A204.1 (cell line): ENCODE data around the gene ERI3.

Experiments used
- FAIRE-seq: peaks from 2 replicates; lab custom pipeline; 2012; peaks lifted over from hg19 to GRCh38; lab: Jason Lieb, UNC

ERI3 gene

DNA sequence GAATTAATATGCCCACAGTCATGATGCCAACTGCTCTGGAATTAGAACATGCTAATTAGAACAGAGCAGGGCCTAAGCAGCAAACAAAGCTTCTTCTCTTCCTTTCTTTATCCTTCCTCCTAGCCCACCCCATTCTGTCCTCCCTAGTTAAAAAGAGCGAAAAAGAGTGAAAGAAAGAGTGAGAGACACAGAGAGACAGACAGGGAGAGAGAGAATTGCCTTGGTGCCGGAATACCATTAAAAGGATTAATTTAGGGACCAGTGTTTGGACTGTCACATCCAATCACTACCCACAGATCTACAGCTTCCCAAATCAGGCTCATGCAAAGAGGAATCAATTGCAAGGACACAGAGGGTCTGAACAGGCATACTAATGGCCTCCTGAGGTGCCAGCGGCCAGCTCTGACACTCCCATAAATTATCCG is 7.0 kb downstream of the ERI3 start:
- no peak for FAIRE-seq

GRCh38 chr1:44347280-44347679 is 7.8 kb downstream of the ERI3 start:
- no peak for FAIRE-seq

- FAIRE-seq, result no peak
Observed at GRCh38 chr1:44346878-44347277, 8.2 kb downstream of the ERI3 start.

DNA sequence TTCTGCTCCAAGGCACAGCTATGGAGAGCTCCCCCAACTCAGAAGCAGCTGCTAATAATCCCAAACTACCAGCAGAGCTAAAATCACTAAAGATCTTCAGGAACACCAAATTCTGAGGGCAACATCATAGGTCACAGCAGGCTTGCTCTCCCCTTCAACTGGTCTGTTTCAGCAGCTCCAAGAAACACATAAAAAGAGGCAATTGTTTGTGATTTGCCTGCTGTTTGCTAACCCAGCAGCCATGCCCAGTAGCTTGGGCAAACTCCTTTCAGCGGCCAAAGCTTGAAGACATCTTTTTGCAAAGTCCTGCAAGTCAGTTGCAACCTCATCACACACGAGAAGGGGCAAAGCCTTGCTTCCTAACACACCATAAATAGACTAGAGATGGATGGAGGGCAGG is 8.9 kb downstream of the ERI3 start:
- no peak for FAIRE-seq

GRCh38 chr1:44345187-44345775 is 9.8 kb downstream of the ERI3 start:
- FAIRE-seq, result no peak

DNA sequence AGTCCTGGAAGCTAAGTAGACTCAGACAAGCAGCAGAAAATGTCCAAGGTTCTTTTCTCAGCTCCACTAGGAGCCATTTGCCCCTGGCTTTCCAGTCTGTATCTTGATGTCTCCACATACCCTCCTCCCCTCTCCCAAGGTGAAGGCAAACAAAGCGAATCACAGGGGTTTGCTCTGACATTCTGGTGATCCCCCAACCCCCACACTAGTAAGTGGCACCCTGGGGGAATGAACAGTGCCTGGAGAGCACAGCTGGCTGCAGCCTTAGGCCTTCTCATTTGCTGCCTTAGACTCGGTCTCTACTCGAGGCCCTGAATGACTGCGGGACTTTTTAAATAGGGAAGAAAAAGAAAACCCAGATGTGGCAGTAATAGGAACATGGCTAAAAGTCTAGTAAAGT is 15.3 kb downstream of the ERI3 start:
- FAIRE-seq, result no peak

- FAIRE-seq, result no peak
Observed at GRCh38 chr1:44338136-44338535, 16.9 kb downstream of the ERI3 start.

GRCh38 chr1:44336668-44337067 is 18.4 kb downstream of the ERI3 start:
- no peak for FAIRE-seq

DNA sequence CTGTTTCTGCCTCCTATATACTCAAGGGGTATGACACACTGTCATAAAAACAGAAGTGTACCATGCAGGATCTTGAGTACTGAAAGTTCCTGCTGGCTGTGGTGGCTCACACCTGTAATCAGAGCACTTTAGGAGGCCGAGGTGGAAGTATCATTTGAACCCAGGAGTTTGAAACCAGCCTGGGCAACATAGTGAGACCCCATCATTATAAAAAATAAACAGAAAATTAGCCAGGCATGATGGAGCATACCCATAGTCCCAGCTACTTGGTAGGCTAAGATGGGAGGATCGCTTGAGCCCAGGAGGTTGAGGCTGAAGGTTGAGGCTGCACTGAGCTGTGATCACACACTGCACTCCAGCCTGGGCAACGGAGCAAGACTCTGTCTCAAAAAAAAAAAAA is 20.1 kb downstream of the ERI3 start:
- FAIRE-seq, result no peak

GRCh38 chr1:44333376-44333775 is 21.7 kb downstream of the ERI3 start:
- FAIRE-seq, result no peak

- FAIRE-seq, result no peak
Observed at GRCh38 chr1:44332505-44332904, 22.6 kb downstream of the ERI3 start.

DNA sequence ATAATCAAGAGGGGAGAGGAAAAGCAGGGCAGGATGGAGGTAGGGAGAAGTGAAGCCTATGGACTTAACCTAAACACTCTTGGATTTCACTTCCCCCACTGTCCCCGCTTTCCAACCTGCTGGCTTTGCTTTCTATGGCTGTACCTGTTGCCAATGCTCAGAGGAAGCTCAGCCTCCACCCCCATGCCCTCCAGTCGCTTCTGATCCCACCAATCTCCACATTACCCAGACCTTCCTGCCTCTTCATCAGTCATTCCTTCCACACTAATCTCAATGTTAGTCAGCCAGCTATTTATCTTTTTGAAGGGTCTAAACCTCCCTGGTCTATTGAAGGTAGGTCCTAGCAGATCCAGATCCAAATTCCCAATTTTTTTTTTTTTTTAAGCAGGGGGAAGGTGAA is 24.1 kb downstream of the ERI3 start:
- no peak for FAIRE-seq

DNA sequence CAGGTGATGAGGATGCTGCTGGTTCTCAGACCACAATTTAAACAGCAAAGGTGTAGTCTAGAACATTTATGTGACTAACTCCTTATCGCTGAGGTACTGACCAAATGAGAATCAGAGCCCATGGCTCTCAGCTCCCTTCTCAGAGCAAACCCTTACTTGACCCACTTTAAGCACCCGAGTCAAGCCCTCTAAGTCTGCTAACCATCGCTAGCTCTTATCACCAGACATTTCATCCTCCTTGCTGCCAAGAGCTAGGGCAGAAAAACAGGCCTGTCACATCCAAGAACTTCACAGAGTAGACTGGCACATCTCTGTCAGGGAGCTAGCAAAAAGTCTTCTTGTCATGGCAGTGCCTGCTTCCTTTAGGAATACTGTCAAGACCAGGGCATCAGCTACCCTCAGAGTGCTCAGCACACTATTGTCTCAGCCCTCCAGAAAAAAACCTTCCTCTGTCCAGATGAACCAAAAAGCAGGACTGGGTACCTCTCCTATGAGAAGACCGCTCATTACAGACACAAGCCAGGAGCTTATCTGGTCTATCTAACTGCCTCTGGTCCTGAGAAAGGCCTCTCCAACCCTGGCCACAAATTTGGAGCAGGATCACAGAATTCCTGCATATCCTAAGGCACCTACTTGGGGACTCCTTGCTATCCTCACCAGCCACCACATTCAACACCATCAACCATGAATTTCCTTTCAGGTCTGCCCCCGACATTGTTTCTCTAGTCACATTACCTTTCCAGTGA is 26.2 kb downstream of the ERI3 start:
- no peak for FAIRE-seq

- no peak for FAIRE-seq
Observed at GRCh38 chr1:44327679-44328491, 27.2 kb downstream of the ERI3 start.

DNA sequence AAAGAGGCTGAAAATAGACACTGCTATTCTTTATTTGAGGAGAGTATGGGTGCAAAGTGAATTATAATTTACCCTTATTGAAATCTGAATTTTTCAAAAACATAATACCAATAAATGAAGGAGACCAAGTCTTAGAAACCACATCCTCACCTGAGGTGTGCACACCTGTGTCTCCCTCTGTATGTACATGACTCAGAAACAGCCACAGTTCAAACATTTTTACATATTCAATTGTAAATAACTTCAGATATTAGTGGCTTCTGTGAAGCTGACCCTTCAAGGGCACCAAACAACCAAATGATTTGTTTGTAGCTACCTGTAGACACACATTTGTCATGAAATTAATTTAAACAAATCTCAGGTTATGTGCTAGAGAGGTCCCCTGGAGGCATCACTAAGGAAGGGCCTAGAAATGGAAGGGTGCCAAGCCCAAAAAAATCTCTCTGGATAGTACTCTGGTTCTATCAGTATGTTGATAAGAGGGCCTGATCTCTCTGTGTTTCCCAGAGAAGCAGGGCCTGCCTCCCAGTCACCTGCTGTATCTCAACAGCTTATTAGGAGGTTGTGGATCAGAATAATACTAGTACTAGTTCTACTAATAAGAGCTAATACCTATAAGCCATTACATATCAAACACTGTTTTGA is 28.1 kb downstream of the ERI3 start:
- FAIRE-seq, result no peak

DNA sequence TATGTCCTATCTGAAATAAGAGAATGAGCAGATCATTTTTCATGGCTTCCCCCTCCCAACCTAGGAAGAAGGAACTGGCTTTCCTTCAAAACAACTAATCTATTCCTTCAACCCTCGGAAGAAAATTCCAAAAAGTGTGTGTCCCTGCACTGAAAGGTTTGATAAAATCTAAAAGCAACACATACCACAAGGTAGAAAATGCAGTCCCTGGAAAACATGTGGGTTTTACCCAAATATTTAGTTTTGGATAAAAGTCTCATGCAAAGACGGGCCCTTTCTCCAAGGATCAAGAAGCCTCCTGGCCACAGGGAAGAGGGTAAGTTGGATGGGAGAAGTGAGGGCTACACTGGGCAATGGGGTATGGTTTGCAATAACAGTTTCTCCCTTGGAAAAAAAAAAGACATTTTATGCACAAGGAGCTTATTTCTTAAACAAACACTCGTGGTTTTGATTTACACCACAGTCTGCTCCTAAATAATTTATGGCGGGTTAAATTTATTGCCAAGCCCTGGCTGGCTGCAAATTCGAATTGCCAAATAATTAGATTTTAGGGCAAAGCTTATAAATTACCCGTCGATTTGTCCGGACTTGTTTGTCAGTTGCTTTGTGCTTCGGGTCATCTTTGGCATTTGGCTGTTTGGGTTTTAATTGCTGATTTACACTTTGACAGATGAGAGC is 28.9 kb downstream of the ERI3 start:
- FAIRE-seq, result no peak

- FAIRE-seq, result no peak
Observed at GRCh38 chr1:44323947-44324346, 31.1 kb downstream of the ERI3 start.

GRCh38 chr1:44322367-44322766 is 32.7 kb downstream of the ERI3 start:
- FAIRE-seq, result no peak

DNA sequence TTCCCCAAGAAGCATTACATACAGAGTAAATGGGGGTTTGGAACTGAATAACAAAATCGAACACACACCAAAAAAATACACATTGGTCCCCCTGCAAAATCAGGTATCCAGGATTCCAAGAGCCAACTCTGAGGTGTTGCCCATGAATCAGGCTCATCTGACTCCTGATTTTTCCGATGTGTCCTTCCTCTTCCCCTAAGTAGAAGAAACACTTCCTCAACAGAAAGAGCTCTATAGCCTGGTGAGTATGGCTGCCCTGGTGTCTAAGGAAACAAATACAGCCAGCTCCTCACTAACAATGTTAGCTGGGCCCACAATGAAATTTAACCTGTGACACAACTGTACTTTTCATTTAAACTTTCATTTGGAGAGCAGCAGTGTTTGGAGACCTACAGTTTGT is 33.6 kb downstream of the ERI3 start:
- no peak for FAIRE-seq

- no peak for FAIRE-seq
Observed at GRCh38 chr1:44318097-44319088, 36.7 kb downstream of the ERI3 start.

DNA sequence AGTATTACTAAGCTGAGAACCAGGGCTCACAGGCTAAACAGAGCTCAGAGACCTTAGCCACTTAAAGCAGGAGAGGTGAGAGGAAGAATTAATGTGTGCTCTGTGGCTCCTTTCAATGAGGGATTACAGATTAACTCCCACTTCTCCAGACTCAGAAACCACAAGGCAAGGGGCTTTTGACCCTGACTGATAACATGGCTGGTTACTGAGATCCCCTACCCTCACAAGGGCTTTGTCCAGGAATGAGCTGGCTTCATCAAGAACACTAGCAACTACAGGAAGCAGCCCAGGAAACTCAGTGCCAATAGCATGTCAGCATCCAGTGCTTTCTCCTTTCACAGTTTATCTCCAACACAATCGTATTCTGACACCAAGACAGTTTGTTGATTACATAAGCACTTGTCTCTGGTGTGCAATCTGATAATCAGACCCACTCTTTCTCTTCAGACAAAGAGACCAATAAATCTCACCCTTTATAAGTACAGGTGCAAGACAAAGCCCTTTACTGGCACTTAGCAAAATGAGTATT is 38.8 kb downstream of the ERI3 start:
- no peak for FAIRE-seq
